SW480 (cell line): Measurements from ENCODE around the gene ZNRF4.

Experiments used
- DNase-seq: peaks from one replicate; pipeline ENCODE4 v3.0.0-alpha.2; 2016; ENCODE audit warnings: low spot score

The ZNRF4 gene

GRCh38 chr19:5443723-5444122 is 11.5 kb upstream of the ZNRF4 start:
- no peak for DNase-seq

- no peak for DNase-seq
Measured at GRCh38 chr19:5444431-5444830, 10.8 kb upstream of the ZNRF4 start.

GRCh38 chr19:5445071-5445470 is 10.1 kb upstream of the ZNRF4 start:
- no peak for DNase-seq

GRCh38 chr19:5445561-5446055 is 9.6 kb upstream of the ZNRF4 start:
- no peak for DNase-seq

- peak; percentile 55 for DNase-seq
Measured at GRCh38 chr19:5447700-5448311, 7.4 kb upstream of the ZNRF4 start.

GRCh38 chr19:5448374-5448773 is 6.8 kb upstream of the ZNRF4 start:
- no peak for DNase-seq

GRCh38 chr19:5450482-5451126 is 4.6 kb upstream of the ZNRF4 start:
- no peak for DNase-seq

- no peak for DNase-seq
Measured at GRCh38 chr19:5451494-5451893, 3.7 kb upstream of the ZNRF4 start.

- peak; percentile 48 for DNase-seq
Measured at GRCh38 chr19:5452594-5453565, 2.3 kb upstream of the ZNRF4 start.

- no peak for DNase-seq
Measured at GRCh38 chr19:5454743-5455142, 474 bp upstream of the ZNRF4 start.

GRCh38 chr19:5456130-5456840 is 1.1 kb downstream of the ZNRF4 start:
- no peak for DNase-seq

GRCh38 chr19:5456841-5457200 is 1.6 kb downstream of the ZNRF4 start:
- no peak for DNase-seq

GRCh38 chr19:5457709-5458108 is 2.5 kb downstream of the ZNRF4 start:
- DNase-seq = no peak

- no peak for DNase-seq
Measured at GRCh38 chr19:5458420-5458819, 3.2 kb downstream of the ZNRF4 start.

GRCh38 chr19:5459360-5459759 is 4.1 kb downstream of the ZNRF4 start:
- no peak for DNase-seq

GRCh38 chr19:5460748-5461147 is 5.5 kb downstream of the ZNRF4 start:
- no peak for DNase-seq

GRCh38 chr19:5463959-5464358 is 8.7 kb downstream of the ZNRF4 start:
- no peak for DNase-seq

- no peak for DNase-seq
Measured at GRCh38 chr19:5466072-5466471, 10.9 kb downstream of the ZNRF4 start.

GRCh38 chr19:5466814-5467291 is 11.6 kb downstream of the ZNRF4 start:
- DNase-seq = no peak

- DNase-seq = peak; percentile 67
Measured at GRCh38 chr19:5470264-5470671, 15.1 kb downstream of the ZNRF4 start.

GRCh38 chr19:5472286-5472685 is 17.1 kb downstream of the ZNRF4 start:
- DNase-seq = no peak

GRCh38 chr19:5473646-5474045 is 18.4 kb downstream of the ZNRF4 start:
- no peak for DNase-seq
